HepG2 (cell line): ENCODE results near the gene FGF14. TPM values are rescaled to one million over a fixed set of nuclear protein-coding genes. Genes with fewer than 3 reads are reported as not detected.
A peak's percentile ranks its signal among the peaks of the same experiment; 100 is the strongest.

Experiments
- ATAC-seq: fragments of 200-7000 bp; cut with Tn5 transposase; 3 replicates; pipeline ENCODE4 v1.9.1; 2020; ENCODE audit warnings: mild to moderate bottlenecking, moderate library complexity
- BruUV-seq: library from RNA; stranded (reverse); fragments of 400-500 nt; replicated peaks from 2 replicates; lab custom pipeline; 2021; lab: Mats Ljungman, UMichigan
- CTCF ChIA-PET: fragments of 300-600 bp; formaldehyde crosslinking; extraction: SDS; loops from one replicate; lab custom pipeline; 2021; ENCODE audit warnings: low total read pairs, inconsistent platforms, low intra/inter-chr PET ratio; lab: Yijun Ruan, JAX
- POLR2A ChIA-PET: fragments of 350-600 bp; sonication (Branson Sonifier 250); formaldehyde crosslinking; loops from one replicate; lab custom pipeline; 2020; ENCODE audit warnings: antibody characterized with exemption, inconsistent platforms; lab: Yijun Ruan, JAX
- DNase-seq: peaks from one replicate; pipeline ENCODE4 v3.0.0-alpha.2; 2015; ENCODE audit warnings: low spot score
- FAIRE-seq: peaks from 3 replicates; lab custom pipeline; 2011; peaks lifted over from hg19 to GRCh38; lab: Jason Lieb, UNC
- H2AFZ ChIP-seq: one replicate; pipeline ENCODE4 v1.6.1; 2011; ENCODE audit warnings: low read length, inconsistent platforms
- H3K27ac ChIP-seq: fragments of 300-600 bp; 3 replicates; pipeline ENCODE4 v1.8.0; 2011; ENCODE audit warnings: mixed run types, mild to moderate bottlenecking, mixed read lengths, low read length, inconsistent platforms; ENCODE audit not compliant: insufficient read depth; ENCODE audit errors: extremely low read length
- H3K27me3 ChIP-seq, 2 experiments: fragments of 200-600 bp in 1 of 2; 2 replicates in 1 of 2; 3 replicates in 1 of 2; pipeline versions ENCODE4 v1.6.0 to v1.8.0; 2011; ENCODE audit warnings: low read length in 2 of 2, mild to moderate bottlenecking in 2 of 2, moderate library complexity in 2 of 2, inconsistent platforms in 1 of 2; ENCODE audit not compliant: insufficient read depth in 2 of 2, control insufficient read depth in 1 of 2
- H3K36me3 ChIP-seq, 2 experiments: fragments of 200-600 bp in 1 of 2; replicated peaks in 1 of 2; 2 replicates in 1 of 2; 3 replicates in 1 of 2; pipeline versions ENCODE4 v1.5.1 to v1.8.0; 2011; ENCODE audit warnings: low read length in 2 of 2, inconsistent platforms in 1 of 2; ENCODE audit not compliant: insufficient read depth in 2 of 2, control insufficient read depth in 1 of 2
- H3K4me1 ChIP-seq: 2 replicates; pipeline ENCODE4 v1.5.1; 2012; ENCODE audit warnings: low read length, inconsistent platforms; ENCODE audit not compliant: insufficient read depth
- H3K4me2 ChIP-seq: 2 replicates; pipeline ENCODE4 v1.6.0; 2011; ENCODE audit warnings: low read depth, low read length, inconsistent platforms
- H3K4me3 ChIP-seq, 3 experiments: fragments of 200-600 bp in 1 of 3; sonication (generic), shearing (Covaris generic) in 1 of 3; replicated peaks in 1 of 3; 2 replicates each; pipeline ENCODE4 v1.5.1; 2011 to 2016; ENCODE audit warnings: low read length in 3 of 3, inconsistent platforms in 2 of 3, low read depth in 2 of 3, mild to moderate bottlenecking in 2 of 3, control low read depth in 1 of 3, mixed read lengths in 1 of 3; ENCODE audit not compliant: insufficient read depth in 1 of 3
- H3K79me2 ChIP-seq: one replicate; pipeline ENCODE4 v1.6.1; 2011; ENCODE audit warnings: low read length, inconsistent platforms; ENCODE audit not compliant: insufficient read depth
- H3K9ac ChIP-seq: 2 replicates; pipeline ENCODE4 v1.6.0; 2011; ENCODE audit warnings: mild to moderate bottlenecking, low read depth, low read length, inconsistent platforms; ENCODE audit not compliant: insufficient read depth
- H3K9me3 ChIP-seq: 2 replicates; pipeline ENCODE4 v1.5.1; 2012; ENCODE audit warnings: mild to moderate bottlenecking, low read length
- H4K20me1 ChIP-seq: 2 replicates; pipeline ENCODE4 v1.6.0; 2011; ENCODE audit warnings: inconsistent platforms, mild to moderate bottlenecking, low read length, moderate library complexity; ENCODE audit not compliant: insufficient read depth
- CTCF ChIP-seq: sonication (generic); formaldehyde crosslinking; IDR thresholded peaks from 2 replicates; pipeline ENCODE4 v1.5.0; 2020; ENCODE audit warnings: mild to moderate bottlenecking, missing genetic modification reagents, moderate library complexity
- LBX2 ChIP-seq: sonication (generic); formaldehyde crosslinking; IDR thresholded peaks from 2 replicates; pipeline ENCODE4 v1.5.0; 2020; ENCODE audit warnings: missing genetic modification reagents, mild to moderate bottlenecking, borderline replicate concordance
- ZFP36 ChIP-seq: fragments of 150-350 bp; IDR thresholded peaks from 2 replicates; pipeline ENCODE4 v1.6.1; 2018; ENCODE audit warnings: borderline replicate concordance, low read length, low read depth; ENCODE audit not compliant: partially characterized antibody
- WGBS: methylation state at CpG from one replicate; pipeline ENCODE4 v1.1.6; 2017; ENCODE audit warnings: low lambda C conversion rate; 5-methylcytosine and 5-hydroxymethylcytosine counted together
- in situ Hi-C: cut with HindIII; loops from 2 replicates; pipeline ENCODE4 v1.10.0; 2017; ENCODE audit warnings: low pct_unique_long_range_greater_than_20kb; ENCODE audit not compliant: extremely low pct_ligation_motif_present
- intact Hi-C: fragments of 100-400 bp; cut with micrococcal nuclease; formaldehyde crosslinking; loops from one replicate; pipeline ENCODE4 v1.10.0; 2022; ENCODE audit not compliant: unreplicated experiment
- polyA plus RNA-seq, 8 experiments: library from polyadenylated mRNA; depleted of rRNA in 3 of 8; stranded (reverse) in 7 of 8; unstranded in 1 of 8; fragments of >200 nt; fragmentation: Illumina TruSeq in 4 of 8; extraction: Trizol in 4 of 8; gene quantifications; 2 replicates each; pipeline versions ENCODE4 v1.2.1 to v1.2.3, GENCODE V29; 2011 to 2016; ENCODE audit warnings: low read depth in 4 of 8, missing spikeins in 1 of 8, mixed read lengths in 1 of 8; ENCODE audit not compliant: insufficient read depth in 1 of 8
- total RNA-seq, 5 experiments: library from RNA; depleted of rRNA; stranded (reverse); fragments of >200 nt; fragmentation: Illumina TruSeq; extraction: Trizol; gene quantifications; 2 replicates each; pipeline ENCODE4 v1.2.3, GENCODE V29; 2016; ENCODE audit warnings: low read depth in 1 of 5

Gene FGF14
- total and polyA plus RNA-seq, 2 of the 13 experiments (the other 11 are each of a cell fraction or from before 2014, with no cell fraction given): not detected

DNA sequence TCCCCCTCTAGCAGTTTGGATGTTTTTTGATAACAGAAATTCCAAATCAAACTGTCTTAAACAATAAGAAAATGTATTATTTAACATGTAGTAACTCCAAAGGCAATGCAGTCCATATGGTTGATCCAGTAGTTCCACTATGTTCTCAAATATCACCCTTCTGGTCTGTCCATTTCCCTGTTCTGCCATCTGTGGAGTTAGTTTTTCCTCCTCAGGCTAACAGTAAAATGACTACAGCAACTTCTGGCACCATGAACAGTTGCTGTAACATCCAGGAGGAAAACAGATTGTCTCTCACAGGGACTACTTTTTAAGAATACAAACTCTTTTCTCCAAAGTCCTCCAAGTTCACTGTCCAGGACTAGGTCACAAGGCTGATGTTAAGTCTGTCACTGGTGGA is 455.4 kb downstream of the FGF14 start:
- Histone ChIP-seq H3K36me3 (no peaks in the 10 kb centered on the region), H2AFZ (no peak overlapping the region), H3K27me3 (no peaks in the 10 kb centered on the region), H4K20me1 (no peaks in the 10 kb centered on the region), H3K4me3 (no peak overlapping the region), H3K9me3 (no peaks in the 10 kb centered on the region), H3K9ac (no peak overlapping the region), H3K27ac (no peak overlapping the region), H3K79me2 (no peaks in the 10 kb centered on the region), H3K4me1 (no peaks in the 10 kb centered on the region), H3K4me2 (no peak overlapping the region)
- POLR2A ChIA-PET: no interaction called here
- no peak for DNase-seq
- intact Hi-C loops: no loop called here
- no peak for FAIRE-seq
- no peak for ATAC-seq
- no TSS peak for BruUV-seq
- CTCF ChIA-PET: no interaction called here
- TF ChIP-seq ZFP36: no peak
- in situ Hi-C loops: no loop called here

- DNase-seq (no peak), ATAC-seq (peak; percentile 70), FAIRE-seq (no peak)
- no peaks in the 10 kb centered on the region for H4K20me1 ChIP-seq
- no peak overlapping the region for H3K4me2 ChIP-seq
- no TSS peak for BruUV-seq
- no peak overlapping the region for H3K9ac ChIP-seq
- H3K4me1 ChIP-seq: no peaks in the 10 kb centered on the region
- intact Hi-C loops (no loop called here), in situ Hi-C loops (no loop called here)
- H2AFZ ChIP-seq: no peak overlapping the region
- TF ChIP-seq LBX2 (no peak), CTCF (peak; percentile 20; the same call in 1 of the 2 replicates)
- no peak overlapping the region for H3K27ac ChIP-seq
- H3K4me3 ChIP-seq: no peak overlapping the region
- ChIA-PET POLR2A (no interaction called here), CTCF (no interaction called here)
- no peaks in the 10 kb centered on the region for H3K79me2 ChIP-seq
- H3K36me3 ChIP-seq: no peaks in the 10 kb centered on the region
- H3K9me3 ChIP-seq: no peaks in the 10 kb centered on the region
- no peaks in the 10 kb centered on the region for H3K27me3 ChIP-seq
- WGBS: 40% methylated on average over 4 of the region's 6 CpGs
Observed at GRCh38 chr13:101945435-101945834, 456.4 kb downstream of the FGF14 start.
